Omental fat pad (tissue), 4 donors: Measurements from ENCODE around the gene SRCIN1. TPM values are rescaled to one million over a fixed set of nuclear protein-coding genes. Genes with fewer than 3 reads are reported as not detected.

Experiments
- ATAC-seq: fragments of 150-250 bp; one replicate; pipeline ENCODE4 v1.9.1; 2016; ENCODE audit warnings: mild to moderate bottlenecking, moderate library complexity; ENCODE audit not compliant: low FRiP score
- DNase-seq: peaks from one replicate; pipeline ENCODE4 v3.0.0-alpha.2; 2019; ENCODE audit warnings: low spot score
- total RNA-seq, 4 donors: library from RNA; depleted of rRNA; stranded (reverse); fragments of >200 nt; gene quantifications; one replicate each; pipeline ENCODE4 v1.1.0, GENCODE V29; 2016
- TF ChIP-seq, protein P1 (sequence below), 3 donors: fragments of 450-650 bp; IDR thresholded peaks; one replicate each; pipeline ENCODE4 v1.5.1; 2016 to 2017; ENCODE audit warnings: antibody characterized with exemption in 3 of 3, mild to moderate bottlenecking in 3 of 3, moderate library complexity in 2 of 3

Gene SRCIN1
- total RNA-seq, 4 donors from 2014 or later: 1.2 to 5.6 (median 2.7) TPM

DNA sequence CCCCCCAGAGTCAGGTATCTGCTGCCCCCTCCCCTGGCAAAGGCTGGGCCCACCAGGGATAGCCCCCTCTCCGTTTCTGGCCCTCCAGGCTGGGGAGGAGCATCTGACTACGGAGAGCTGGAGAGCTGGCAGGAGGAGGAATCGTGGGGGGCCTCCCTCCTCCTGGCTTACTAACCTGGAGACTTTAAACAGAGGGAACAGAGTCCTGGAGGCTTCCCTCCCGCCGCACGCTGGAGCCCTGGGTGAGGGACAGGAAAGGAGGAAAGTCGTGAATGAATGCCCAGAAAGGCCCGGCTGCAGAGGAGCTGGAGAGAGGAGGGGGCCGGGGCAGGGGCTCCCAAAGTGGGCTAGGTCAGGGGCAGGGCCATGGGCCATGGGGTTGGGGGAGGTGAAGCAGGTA, 9.9 kb downstream of the SRCIN1 start:
- ATAC-seq (no peak), DNase-seq (no peak)
- TF ChIP-seq, protein P1, sequence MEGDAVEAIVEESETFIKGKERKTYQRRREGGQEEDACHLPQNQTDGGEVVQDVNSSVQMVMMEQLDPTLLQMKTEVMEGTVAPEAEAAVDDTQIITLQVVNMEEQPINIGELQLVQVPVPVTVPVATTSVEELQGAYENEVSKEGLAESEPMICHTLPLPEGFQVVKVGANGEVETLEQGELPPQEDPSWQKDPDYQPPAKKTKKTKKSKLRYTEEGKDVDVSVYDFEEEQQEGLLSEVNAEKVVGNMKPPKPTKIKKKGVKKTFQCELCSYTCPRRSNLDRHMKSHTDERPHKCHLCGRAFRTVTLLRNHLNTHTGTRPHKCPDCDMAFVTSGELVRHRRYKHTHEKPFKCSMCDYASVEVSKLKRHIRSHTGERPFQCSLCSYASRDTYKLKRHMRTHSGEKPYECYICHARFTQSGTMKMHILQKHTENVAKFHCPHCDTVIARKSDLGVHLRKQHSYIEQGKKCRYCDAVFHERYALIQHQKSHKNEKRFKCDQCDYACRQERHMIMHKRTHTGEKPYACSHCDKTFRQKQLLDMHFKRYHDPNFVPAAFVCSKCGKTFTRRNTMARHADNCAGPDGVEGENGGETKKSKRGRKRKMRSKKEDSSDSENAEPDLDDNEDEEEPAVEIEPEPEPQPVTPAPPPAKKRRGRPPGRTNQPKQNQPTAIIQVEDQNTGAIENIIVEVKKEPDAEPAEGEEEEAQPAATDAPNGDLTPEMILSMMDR (IDR thresholded peaks at IDR 0.05): no peak

DNA sequence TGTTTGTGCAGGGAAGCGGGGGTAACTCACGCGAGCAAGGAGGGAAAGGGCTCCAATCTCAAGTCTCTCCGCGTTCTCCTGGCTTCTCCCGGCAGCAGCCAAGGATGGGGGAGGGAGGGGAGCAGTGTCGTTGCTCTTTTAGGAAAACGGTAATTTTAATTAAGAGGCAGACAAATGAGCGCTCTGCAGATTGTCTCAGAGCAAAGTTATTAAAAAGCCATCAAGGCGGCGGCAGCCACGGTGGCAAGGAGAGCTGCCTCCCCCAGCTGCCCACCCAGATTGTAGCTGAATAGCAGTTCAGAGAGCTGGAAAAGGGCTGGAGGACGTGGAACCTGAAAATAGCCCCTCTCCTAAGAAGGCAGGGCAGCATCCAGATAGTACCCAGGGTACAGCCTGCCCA, 11.6 kb downstream of the SRCIN1 start:
- ATAC-seq (no peak), DNase-seq (no peak)
- TF ChIP-seq, protein P1 (IDR thresholded peaks at IDR 0.05): no peak

DNA sequence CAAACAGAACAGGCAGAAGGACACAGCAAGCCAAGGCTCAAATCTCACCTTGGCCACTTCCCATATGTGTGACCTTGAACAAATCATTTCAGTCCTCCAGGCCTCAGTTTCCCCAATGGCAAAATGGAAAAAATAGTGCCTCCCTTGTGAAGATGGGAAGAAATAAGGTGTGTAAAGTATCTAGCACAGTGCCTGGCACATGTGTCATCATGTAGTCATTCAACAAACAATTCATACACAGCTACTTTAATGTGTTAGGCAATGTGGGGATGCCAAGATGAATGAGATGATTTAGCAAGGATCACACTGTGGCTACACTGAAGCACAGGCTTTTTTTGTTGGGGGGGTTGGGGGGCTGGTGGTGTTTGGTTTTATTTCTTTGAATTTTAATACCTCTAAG, 13.3 kb downstream of the SRCIN1 start:
- DNase-seq (no peak), ATAC-seq (no peak)
- TF ChIP-seq, protein P1 (IDR thresholded peaks at IDR 0.05): no peak

DNA sequence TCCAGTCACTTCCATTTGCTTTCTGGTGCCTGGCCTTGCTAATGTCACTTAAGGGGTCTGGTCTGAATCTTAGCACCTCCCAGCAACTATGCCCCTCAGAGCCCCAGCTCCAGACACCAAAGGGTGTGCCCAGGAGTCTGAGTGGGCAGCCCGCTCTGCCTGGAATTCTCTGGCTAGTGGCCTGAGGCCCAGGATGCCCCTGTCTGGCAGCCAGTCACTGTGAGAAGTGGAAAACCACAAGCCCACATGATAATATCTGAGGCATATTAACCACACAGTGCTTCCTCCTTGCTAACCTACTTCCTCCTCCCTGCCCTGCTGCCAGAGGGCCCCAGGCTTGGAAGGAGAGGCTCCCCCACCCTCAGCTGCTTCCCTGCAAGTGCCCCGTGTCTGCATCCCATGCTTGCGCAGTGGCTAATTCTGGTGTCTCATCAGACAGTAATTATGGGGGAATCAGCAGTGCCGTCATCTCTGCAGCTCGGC, 14.0 kb downstream of the SRCIN1 start:
- DNase-seq (no peak), ATAC-seq (no peak)
- TF ChIP-seq, protein P1 (IDR thresholded peaks at IDR 0.05): no peak

DNA sequence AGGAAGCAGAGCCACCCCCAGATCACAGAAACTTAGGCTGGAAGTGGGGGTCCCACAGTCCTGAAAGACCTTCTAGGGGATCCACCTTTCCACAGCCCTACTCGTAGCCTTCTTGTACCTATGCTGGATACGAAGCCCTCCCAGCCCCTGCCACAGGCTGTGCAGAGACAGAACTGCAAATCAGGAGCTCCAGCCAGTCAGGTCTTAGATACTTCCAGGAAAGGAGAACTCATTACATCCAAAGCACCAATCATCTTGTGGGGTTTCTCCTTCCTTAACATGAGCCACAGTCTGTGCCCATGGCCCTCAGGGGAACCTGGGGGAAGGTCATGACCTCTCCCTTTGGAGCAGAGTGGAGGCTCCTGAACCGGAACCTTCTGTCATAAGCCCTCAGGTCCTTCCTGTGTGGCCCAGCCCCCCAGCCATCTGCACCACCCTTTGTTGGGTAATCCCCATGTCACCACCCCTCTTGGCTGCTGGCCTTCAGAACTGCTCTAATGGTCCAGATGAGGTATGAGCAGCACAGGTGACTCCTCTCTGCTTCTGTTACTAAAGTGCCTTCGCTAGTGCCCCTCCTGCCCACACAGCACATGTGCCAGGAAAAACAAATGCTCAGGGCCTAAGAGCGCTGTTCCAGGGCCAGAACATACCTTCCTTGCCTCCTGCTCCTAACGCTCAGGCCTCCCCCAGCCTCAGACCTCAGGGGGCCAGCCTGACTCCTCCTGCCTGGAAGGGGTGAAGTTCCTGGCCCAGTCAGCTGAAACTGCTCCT, 14.6 kb downstream of the SRCIN1 start:
- DNase-seq (no peak), ATAC-seq (peak; percentile 41)
- TF ChIP-seq, protein P1 (IDR thresholded peaks at IDR 0.05): no peak

DNA sequence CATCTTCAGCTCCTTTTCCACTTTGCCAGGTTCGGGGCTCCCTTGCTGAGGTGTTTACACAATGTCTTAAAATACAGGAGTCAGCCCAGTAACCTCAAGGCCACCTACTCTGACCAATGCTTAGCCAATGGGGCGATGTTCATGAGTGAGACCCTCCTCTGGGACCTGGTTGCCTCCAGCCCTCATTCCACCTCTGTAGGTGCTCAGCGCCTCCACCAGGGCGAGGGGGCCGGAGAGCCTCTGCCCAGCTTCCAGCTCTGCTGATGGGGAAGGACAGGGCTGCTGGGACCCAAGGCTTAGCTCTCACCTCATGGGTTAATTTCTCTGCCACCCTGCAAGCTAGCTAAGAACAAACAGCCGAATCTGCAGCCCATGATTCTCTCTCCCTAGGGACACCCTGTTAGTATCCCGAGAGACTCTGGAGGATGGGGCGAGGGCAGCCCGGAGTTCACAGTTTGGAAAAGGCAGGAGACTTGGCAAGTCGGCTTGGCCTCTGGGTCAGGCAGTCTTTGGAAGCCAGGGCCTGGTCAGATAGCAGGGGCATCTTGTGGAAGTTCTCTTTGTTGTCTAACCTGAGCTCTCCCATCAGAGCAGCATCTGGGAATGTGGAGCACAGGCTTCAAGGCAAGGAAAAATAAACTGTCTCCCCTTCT, 16.2 kb downstream of the SRCIN1 start:
- DNase-seq (no peak), ATAC-seq (no peak)
- TF ChIP-seq, protein P1 (IDR thresholded peaks at IDR 0.05): no peak

DNA sequence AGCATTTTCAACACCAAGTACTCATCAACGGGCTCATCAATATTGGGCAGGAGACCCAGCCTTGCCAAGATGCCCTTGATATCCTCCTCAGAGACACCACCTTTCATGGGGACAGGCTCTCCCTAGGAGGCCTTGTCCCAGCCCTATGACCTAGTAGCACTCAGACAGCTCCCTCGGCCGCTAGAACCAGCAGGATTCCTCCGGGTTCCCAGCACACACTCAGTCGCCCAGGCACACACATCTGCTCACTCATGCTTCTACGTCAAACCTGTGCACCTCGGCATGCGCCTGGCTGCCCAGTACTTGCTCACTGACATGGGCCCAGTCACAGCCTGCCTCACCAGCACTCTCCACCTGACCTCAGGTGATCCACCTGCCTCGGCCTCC, 17.0 kb downstream of the SRCIN1 start:
- TF ChIP-seq, protein P1 (IDR thresholded peaks at IDR 0.05): no peak
- ATAC-seq: no peak
- no peak for DNase-seq
